A673 (cell line): Measurements from ENCODE around the gene CBLL2. TPM values are rescaled to one million over a fixed set of nuclear protein-coding genes. Genes with fewer than 3 reads are reported as not detected.

Experiments
- Bru-seq: library from RNA; stranded (reverse); fragments of 400-500 nt; gene quantifications from one replicate; lab custom pipeline; 2021; lab: Mats Ljungman, UMichigan
- BruChase-seq, 2 experiments: library from RNA; stranded (reverse); fragments of 400-500 nt; gene quantifications; one replicate each; lab custom pipeline; 2021; lab: Mats Ljungman, UMichigan
- BruUV-seq: library from RNA; stranded (reverse); fragments of 400-500 nt; replicated peaks from 2 replicates; lab custom pipeline; 2021; lab: Mats Ljungman, UMichigan
- CTCF ChIA-PET: fragments of 300-600 bp; sonication (Branson Sonifier 250); formaldehyde crosslinking; loops from one replicate; lab custom pipeline; 2022; ENCODE audit warnings: antibody characterized with exemption; lab: Charles Lee
- POLR2A ChIA-PET: fragments of 300-600 bp; sonication (Branson Sonifier 250); formaldehyde crosslinking; loops from one replicate; lab custom pipeline; 2022; ENCODE audit warnings: antibody characterized with exemption; ENCODE audit not compliant: low non-redundant PET; lab: Charles Lee
- DNase-seq: peaks from one replicate; pipeline ENCODE4 v3.0.0-alpha.2; 2015; ENCODE audit warnings: low spot score
- H3K27ac ChIP-seq: fragments of 200-600 bp; sonication (generic); 2 replicates; pipeline ENCODE4 v1.5.1; 2016; ENCODE audit warnings: mixed run types, low read depth, mild to moderate bottlenecking, mixed read lengths, antibody characterized with exemption, low read length; ENCODE audit not compliant: poor library complexity, severe bottlenecking
- H3K27me3 ChIP-seq: fragments of 200-600 bp; sonication (generic); replicated peaks from 2 replicates; pipeline ENCODE4 v1.6.1; 2017; ENCODE audit warnings: mixed run types, low read depth, mild to moderate bottlenecking, mixed read lengths, antibody characterized with exemption, low read length; ENCODE audit not compliant: insufficient read depth, poor library complexity
- H3K36me3 ChIP-seq: fragments of 200-600 bp; sonication (generic); 2 replicates; pipeline ENCODE4 v1.6.1; 2016; ENCODE audit warnings: mixed run types, mild to moderate bottlenecking, mixed read lengths, antibody characterized with exemption, low read length; ENCODE audit not compliant: insufficient read depth, poor library complexity, severe bottlenecking
- H3K4me1 ChIP-seq: fragments of 200-600 bp; sonication (generic); 2 replicates; pipeline ENCODE4 v1.6.1; 2017; ENCODE audit warnings: mixed run types, mild to moderate bottlenecking, mixed read lengths, antibody characterized with exemption, low read length; ENCODE audit not compliant: insufficient read depth, poor library complexity, severe bottlenecking
- H3K4me3 ChIP-seq: fragments of 200-600 bp; sonication (generic); 2 replicates; pipeline ENCODE4 v1.5.1; 2016; ENCODE audit warnings: low read depth, mixed run types, mild to moderate bottlenecking, mixed read lengths, low read length; ENCODE audit not compliant: poor library complexity, severe bottlenecking
- H3K9me3 ChIP-seq: fragments of 200-600 bp; sonication (generic); 2 replicates; pipeline ENCODE4 v1.6.1; 2016; ENCODE audit warnings: mixed run types, low read depth, mild to moderate bottlenecking, mixed read lengths, antibody characterized with exemption, low read length; ENCODE audit not compliant: poor library complexity, severe bottlenecking
- EZH2 ChIP-seq: fragments of 200-600 bp; sonication (generic); IDR thresholded peaks from 2 replicates; pipeline ENCODE4 v1.6.1; 2017; ENCODE audit warnings: borderline replicate concordance, low read depth, mild to moderate bottlenecking, mixed read lengths, antibody characterized with exemption, low read length; ENCODE audit not compliant: poor library complexity, severe bottlenecking
- intact Hi-C: fragments of 100-400 bp; cut with micrococcal nuclease; formaldehyde crosslinking; loops from one replicate; pipeline ENCODE4 v1.10.0; 2022; ENCODE audit not compliant: unreplicated experiment
- long read RNA-seq: library from polyadenylated mRNA; stranded (forward); transcript quantifications from one replicate; pipeline ENCODE4 v2.0.0, GENCODE V29; 2022
- total RNA-seq: library from RNA; stranded (reverse); gene quantifications from 2 replicates; pipeline ENCODE4 v1.2.3, GENCODE V29; 2021
- TF ChIP-seq, protein P1 (sequence below): fragments of 300-800, 200-600 bp; sonication (generic); conservative IDR thresholded peaks from 2 replicates; pipeline ENCODE4 v1.5.1; 2017; ENCODE audit warnings: low read depth, mild to moderate bottlenecking, antibody characterized with exemption, low read length, moderate library complexity, mixed read lengths

CBLL2 gene
- total RNA-seq (not detected in 2 replicates), Bru-seq, nascent RNA (not detected), BruChase-seq, experiment 1, labeled RNA remaining after a 2-hour chase (percentile 32 among the genes with signal in this experiment), BruChase-seq, experiment 2, labeled RNA remaining after a 6-hour chase (percentile 21 among the genes with signal in this experiment)
- long read RNA-seq, result 0 reads

GRCh38 chrX:22272613-22273012, at the start of gene CBLL2:
Gene CBLL2 (plus strand): TSS chrX:22272913. CDS start chrX:22272992, 79 bp downstream.
- H3K9me3 ChIP-seq, result no peaks in the 10 kb centered on the region
- CTCF ChIA-PET, result no interaction called here
- no peaks in the 10 kb centered on the region for H3K36me3 ChIP-seq
- H3K27me3 ChIP-seq, result no peaks in the 10 kb centered on the region
- no TSS peak for BruUV-seq
- intact Hi-C loops, result no loop called here
- POLR2A ChIA-PET, result no interaction called here
- no peak within 1 kb of the TSS for H3K4me3 ChIP-seq
- H3K4me1 ChIP-seq, result no peaks in the 10 kb centered on the region
- TF ChIP-seq, protein P1, sequence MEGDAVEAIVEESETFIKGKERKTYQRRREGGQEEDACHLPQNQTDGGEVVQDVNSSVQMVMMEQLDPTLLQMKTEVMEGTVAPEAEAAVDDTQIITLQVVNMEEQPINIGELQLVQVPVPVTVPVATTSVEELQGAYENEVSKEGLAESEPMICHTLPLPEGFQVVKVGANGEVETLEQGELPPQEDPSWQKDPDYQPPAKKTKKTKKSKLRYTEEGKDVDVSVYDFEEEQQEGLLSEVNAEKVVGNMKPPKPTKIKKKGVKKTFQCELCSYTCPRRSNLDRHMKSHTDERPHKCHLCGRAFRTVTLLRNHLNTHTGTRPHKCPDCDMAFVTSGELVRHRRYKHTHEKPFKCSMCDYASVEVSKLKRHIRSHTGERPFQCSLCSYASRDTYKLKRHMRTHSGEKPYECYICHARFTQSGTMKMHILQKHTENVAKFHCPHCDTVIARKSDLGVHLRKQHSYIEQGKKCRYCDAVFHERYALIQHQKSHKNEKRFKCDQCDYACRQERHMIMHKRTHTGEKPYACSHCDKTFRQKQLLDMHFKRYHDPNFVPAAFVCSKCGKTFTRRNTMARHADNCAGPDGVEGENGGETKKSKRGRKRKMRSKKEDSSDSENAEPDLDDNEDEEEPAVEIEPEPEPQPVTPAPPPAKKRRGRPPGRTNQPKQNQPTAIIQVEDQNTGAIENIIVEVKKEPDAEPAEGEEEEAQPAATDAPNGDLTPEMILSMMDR, result no peak
- TF ChIP-seq EZH2, result no peak
- DNase-seq, result no peak
- H3K27ac ChIP-seq, result no peak within 1 kb of the TSS

- CTCF ChIA-PET, result no interaction called here
- BruUV-seq, result no TSS peak
- no peak for TF ChIP-seq EZH2
- TF ChIP-seq, protein P1, result no peak
- Histone ChIP-seq H3K36me3 (no peaks in the 10 kb centered on the region), H3K27ac (no peak overlapping the region), H3K4me1 (no peaks in the 10 kb centered on the region), H3K9me3 (no peaks in the 10 kb centered on the region), H3K27me3 (no peaks in the 10 kb centered on the region), H3K4me3 (no peak overlapping the region)
- intact Hi-C loops, result no loop called here
- POLR2A ChIA-PET, result no interaction called here
- DNase-seq, result no peak
Measured at GRCh38 chrX:22234380-22234779, 38.3 kb upstream of the CBLL2 start.

DNA sequence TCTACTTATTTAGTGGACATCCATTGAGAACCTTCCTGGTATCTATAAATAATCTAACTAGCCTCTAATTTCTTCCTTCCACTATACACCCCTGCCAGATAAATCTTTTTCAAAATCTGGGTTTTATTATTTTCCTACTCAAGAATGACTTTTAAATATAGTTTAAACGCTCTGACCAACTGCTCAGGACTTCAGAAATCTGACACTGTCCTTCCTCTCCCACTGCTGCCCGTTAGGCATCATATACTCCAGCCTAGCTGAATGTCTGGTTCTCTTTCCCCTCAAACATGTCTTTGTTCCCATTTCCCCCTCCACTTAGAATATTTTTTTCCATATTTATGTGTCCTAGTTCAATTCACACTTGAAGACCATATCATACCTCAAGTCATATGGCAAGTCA, 35.2 kb upstream of the CBLL2 start:
- H3K36me3 ChIP-seq, result no peaks in the 10 kb centered on the region
- no peak overlapping the region for H3K27ac ChIP-seq
- TF ChIP-seq, protein P1, result no peak
- TF ChIP-seq EZH2, result no peak
- ChIA-PET CTCF (no interaction called here), POLR2A (no interaction called here)
- H3K9me3 ChIP-seq, result no peaks in the 10 kb centered on the region
- no peak for DNase-seq
- no peaks in the 10 kb centered on the region for H3K4me1 ChIP-seq
- intact Hi-C loops, result no loop called here
- no peaks in the 10 kb centered on the region for H3K27me3 ChIP-seq
- BruUV-seq, result no TSS peak
- H3K4me3 ChIP-seq, result no peak overlapping the region
